Measurements from ENCODE around the gene RORC.
"Not testable (repeated sequence)": the region's sequence is repeated elsewhere in the genome, so short reads cannot be mapped to it uniquely, and the experiment has no call there.

The RORC gene

GRCh38 chr1:151831605-151832004, at the start of gene RORC:
RORC (minus strand) TSS chr1:151831802; CDS start chr1:151831764, 38 bp downstream.
- no peak for DNase-seq

- no peak for DNase-seq
Measured at GRCh38 chr1:151875419-151876097, 44.0 kb upstream of the RORC start.

GRCh38 chr1:151872776-151873175, 41.2 kb upstream of the RORC start:
- not testable (repeated sequence) for DNase-seq

- no peak for DNase-seq
Measured at GRCh38 chr1:151871284-151872030, 39.9 kb upstream of the RORC start.

- no peak for DNase-seq
Measured at GRCh38 chr1:151868486-151868885, 36.9 kb upstream of the RORC start.

GRCh38 chr1:151867765-151868411, 36.3 kb upstream of the RORC start:
- DNase-seq: no peak

- DNase-seq: no peak
Measured at GRCh38 chr1:151867321-151867720, 35.7 kb upstream of the RORC start.

GRCh38 chr1:151864411-151864810, 32.8 kb upstream of the RORC start:
- DNase-seq: no peak

- DNase-seq: no peak
Measured at GRCh38 chr1:151862604-151863003, 31.0 kb upstream of the RORC start.

GRCh38 chr1:151860504-151861187, 29.0 kb upstream of the RORC start:
- no peak for DNase-seq

GRCh38 chr1:151859891-151860293, 28.3 kb upstream of the RORC start:
- DNase-seq: no peak

GRCh38 chr1:151858886-151859665, 27.5 kb upstream of the RORC start:
- no peak for DNase-seq

- no peak for DNase-seq
Measured at GRCh38 chr1:151858030-151858746, 26.6 kb upstream of the RORC start.

- DNase-seq: no peak
Measured at GRCh38 chr1:151855933-151856332, 24.3 kb upstream of the RORC start.

- not testable (repeated sequence) for DNase-seq
Measured at GRCh38 chr1:151855516-151855915, 23.9 kb upstream of the RORC start.

- DNase-seq: no peak
Measured at GRCh38 chr1:151854658-151855057, 23.1 kb upstream of the RORC start.

- DNase-seq: no peak
Measured at GRCh38 chr1:151853411-151853943, 21.9 kb upstream of the RORC start, which contains the start of gene THEM5. THEM5 (minus strand) TSS chr1:151853712; CDS start chr1:151853565, 147 bp downstream.

GRCh38 chr1:151852733-151853132, 21.1 kb upstream of the RORC start:
- DNase-seq: no peak

GRCh38 chr1:151851886-151852285, 20.3 kb upstream of the RORC start:
- no peak for DNase-seq

GRCh38 chr1:151849871-151850270, 18.3 kb upstream of the RORC start:
- no peak for DNase-seq

- no peak for DNase-seq
Measured at GRCh38 chr1:151849126-151849525, 17.5 kb upstream of the RORC start.
